K562 (cell line): ENCODE results near the gene PLEKHA6. TPM values are rescaled to one million over a fixed set of nuclear protein-coding genes. Genes with fewer than 3 reads are reported as not detected.

Experiments used
- ATAC-seq: fragments of 200-7000 bp; cut with Tn5 transposase; 3 replicates; pipeline ENCODE4 v1.9.1; 2020; ENCODE audit warnings: moderate library complexity
- BruUV-seq: library from RNA; stranded (reverse); fragments of 400-500 nt; replicated peaks from 2 replicates; lab custom pipeline; 2021; lab: Mats Ljungman, UMichigan
- CTCF ChIA-PET: fragments of 300-600 bp; formaldehyde crosslinking; extraction: SDS; loops from one replicate; lab custom pipeline; 2021; ENCODE audit warnings: low intra/inter-chr PET ratio; lab: Yijun Ruan, JAX
- POLR2A ChIA-PET: fragments of 300-600, 350-650 bp; sonication (Branson Sonifier 250); formaldehyde crosslinking; extraction: SDS; loops from one replicate; lab custom pipeline; 2021; ENCODE audit warnings: antibody characterized with exemption, inconsistent platforms; lab: Yijun Ruan, JAX
- DNase-seq, 4 experiments: peaks; one replicate each; pipeline versions ENCODE4 v3.0.0 to v3.0.0-alpha.2; 2011 to 2018; ENCODE audit warnings: low spot score in 3 of 4, mixed read lengths in 3 of 4; ENCODE audit errors: extremely low read depth in 1 of 4
- FAIRE-seq: peaks from 2 replicates; lab custom pipeline; 2011; peaks lifted over from hg19 to GRCh38; lab: Jason Lieb, UNC
- H2AFZ ChIP-seq: 2 replicates; pipeline ENCODE4 v1.6.0; 2011; ENCODE audit warnings: low read depth, low read length, control low read depth, inconsistent platforms
- H3K27ac ChIP-seq: fragments of 200-600 bp; 3 replicates; pipeline ENCODE4 v1.8.0; 2011; ENCODE audit warnings: low read depth, mild to moderate bottlenecking, control low read depth, inconsistent platforms, low read length, moderate library complexity, mixed read lengths; ENCODE audit errors: extremely low read depth
- H3K27me3 ChIP-seq, 2 experiments: fragments of 300-600 bp in 1 of 2; 2 replicates in 1 of 2; 3 replicates in 1 of 2; pipeline versions ENCODE4 v1.6.0 to v1.8.0; 2011; ENCODE audit warnings: inconsistent platforms in 2 of 2, low read length in 2 of 2, mild to moderate bottlenecking in 1 of 2, mixed read lengths in 1 of 2, moderate library complexity in 1 of 2; ENCODE audit not compliant: control insufficient read depth in 2 of 2, insufficient read depth in 2 of 2
- H3K36me3 ChIP-seq: fragments of 300-600 bp; 3 replicates; pipeline ENCODE4 v1.8.0; 2011; ENCODE audit warnings: mild to moderate bottlenecking, low read length, inconsistent platforms; ENCODE audit not compliant: control insufficient read depth, insufficient read depth
- H3K4me1 ChIP-seq, 2 experiments: fragments of 200-600 bp in 1 of 2; replicated peaks in 1 of 2; 2 replicates in 1 of 2; 3 replicates in 1 of 2; pipeline versions ENCODE4 v1.5.1 to v1.8.0; 2011; ENCODE audit warnings: inconsistent platforms in 2 of 2, low read length in 2 of 2, mild to moderate bottlenecking in 1 of 2, mixed read lengths in 1 of 2, moderate library complexity in 1 of 2; ENCODE audit not compliant: control insufficient read depth in 2 of 2, insufficient read depth in 2 of 2
- H3K4me2 ChIP-seq: 2 replicates; pipeline ENCODE4 v1.6.1; 2011; ENCODE audit warnings: low read length, control low read depth, inconsistent platforms, mixed read lengths; ENCODE audit not compliant: insufficient read depth
- H3K4me3 ChIP-seq: fragments of 200-600 bp; sonication (generic), shearing (Covaris generic); 2 replicates; pipeline ENCODE4 v1.5.1; 2016; ENCODE audit warnings: control low read depth, inconsistent platforms
- H3K79me2 ChIP-seq: fragments of 200-600 bp; 3 replicates; pipeline ENCODE4 v1.8.0; 2011; ENCODE audit warnings: low read length, inconsistent platforms; ENCODE audit not compliant: control insufficient read depth, insufficient read depth
- H3K9ac ChIP-seq, 2 experiments: 2 replicates each; pipeline versions ENCODE4 v1.6.0 to v1.6.1; 2011; ENCODE audit warnings: low read depth in 2 of 2, low read length in 2 of 2, control low read depth in 1 of 2, inconsistent platforms in 1 of 2, mild to moderate bottlenecking in 1 of 2, mixed read lengths in 1 of 2; ENCODE audit not compliant: insufficient read depth in 1 of 2
- H3K9me1 ChIP-seq: one replicate; pipeline ENCODE4 v1.6.0; 2011; ENCODE audit warnings: inconsistent platforms, mild to moderate bottlenecking, low read length, moderate library complexity; ENCODE audit not compliant: control insufficient read depth, insufficient read depth
- H3K9me3 ChIP-seq: replicated peaks from 2 replicates; pipeline ENCODE4 v1.5.1; 2011; ENCODE audit warnings: low read depth, low read length, inconsistent platforms; ENCODE audit not compliant: control insufficient read depth, insufficient read depth
- H4K20me1 ChIP-seq: replicated peaks from 2 replicates; pipeline ENCODE4 v1.6.1; 2011; ENCODE audit warnings: low read length, inconsistent platforms, mixed read lengths; ENCODE audit not compliant: control insufficient read depth, insufficient read depth
- HNRNPK ChIP-seq: fragments of 200-400 bp; formaldehyde crosslinking; IDR thresholded peaks from one replicate; pipeline ENCODE4 v1.6.1; 2018; ENCODE audit warnings: mild to moderate bottlenecking, low read depth, low read length; ENCODE audit not compliant: poor library complexity, severe bottlenecking
- ZNF184 ChIP-seq: sonication (generic); formaldehyde crosslinking; IDR thresholded peaks from 2 replicates; pipeline ENCODE4 v1.5.0; 2020; ENCODE audit warnings: missing genetic modification reagents
- ZNF23 ChIP-seq: fragments of 250-450 bp; sonication (Bioruptor Pico); IDR thresholded peaks from 2 replicates; pipeline ENCODE4 v1.4.0; 2020; ENCODE audit warnings: mild to moderate bottlenecking
- ZNF316 ChIP-seq: fragments of 450-650 bp; IDR thresholded peaks from 2 replicates; pipeline ENCODE4 v1.6.1; 2016
- ZNF589 ChIP-seq: fragments of 200-800 bp; sonication (Bioruptor generic); IDR thresholded peaks from 2 replicates; pipeline ENCODE4 v1.6.1; 2016; ENCODE audit warnings: low read depth, missing genetic modification characterization, missing compliant biosample characterization
- ZNF696 ChIP-seq: fragments of 250-450 bp; sonication (Bioruptor Pico); conservative IDR thresholded peaks from 2 replicates; pipeline ENCODE4 v1.4.0; 2020; ENCODE audit warnings: mild to moderate bottlenecking, moderate library complexity
- ZNF77 ChIP-seq: fragments of 250-450 bp; sonication (Bioruptor Pico); IDR thresholded peaks from 2 replicates; pipeline ENCODE4 v1.5.0; 2020
- WGBS: fragments of 100-300 bp; shearing (Covaris generic); methylation state at CpG from one replicate; pipeline ENCODE4 v1.1.6; 2016; ENCODE audit warnings: low coverage, mixed read lengths; ENCODE audit not compliant: insufficient coverage; ENCODE audit errors: missing lambda C conversion rate; 5-methylcytosine and 5-hydroxymethylcytosine counted together
- in situ Hi-C: fragments of 300-500 bp; cut with MboI; formaldehyde crosslinking; loops from 4 replicates; pipeline ENCODE4 v1.15.0; 2018; ENCODE audit warnings: inconsistent platforms, mixed read lengths
- intact Hi-C: fragments of 100-400 bp; cut with micrococcal nuclease; formaldehyde crosslinking; loops from 2 replicates; pipeline ENCODE4 v1.14.2; 2022
- polyA plus RNA-seq, 8 experiments: library from polyadenylated mRNA; depleted of rRNA in 4 of 8; stranded (reverse) in 5 of 8; unstranded in 3 of 8; fragments of >200 nt; fragmentation: Nextera tagmentation in 2 of 8; fragmentation: Illumina TruSeq in 1 of 8; extraction: Ambion mirVana in 2 of 8; extraction: Trizol in 1 of 8; gene quantifications; 2 replicates each; pipeline versions ENCODE4 v1.2.1 to v1.2.3, GENCODE V29; 2011 to 2014; ENCODE audit warnings: inconsistent platforms in 1 of 8, missing spikeins in 1 of 8
- total RNA-seq, 7 experiments: library from RNA; depleted of rRNA in 6 of 7; stranded (reverse); fragments of >200 nt in 6 of 7; fragmentation: Illumina TruSeq in 2 of 7; extraction: Trizol in 2 of 7; gene quantifications; 2 replicates each; pipeline versions ENCODE4 v1.2.1 to v1.2.3, GENCODE V29; 2011 to 2021; ENCODE audit warnings: low replicate concordance in 1 of 7

Gene PLEKHA6
- total and polyA plus RNA-seq, 9 of the 15 experiments (the other 6 are each of a cell fraction or from before 2014, with no cell fraction given) = under 0.01 to 0.33 (median 0.01) TPM; not detected in 4

GRCh38 chr1:204340081-204340889, 19.4 kb downstream of the PLEKHA6 start:
- 0 out of 2 replicates have a peak, but pooled peaks cover 3% of the 10 kb centered on the region for H4K20me1 ChIP-seq
- H3K9me3 ChIP-seq = no peaks in the 10 kb centered on the region
- ATAC-seq = no peak
- H3K79me2 ChIP-seq = no peaks in the 10 kb centered on the region
- no peaks in the 10 kb centered on the region for H3K36me3 ChIP-seq
- H3K9me1 ChIP-seq = no peaks in the 10 kb centered on the region
- H3K4me2 ChIP-seq = no peak overlapping the region
- in situ Hi-C loops = no loop called here
- CTCF ChIA-PET = no interaction called here
- TF ChIP-seq ZNF589 (CRISPR knock-in tag) (no peak), ZNF23 (CRISPR knock-in tag) (no peak), ZNF77 (CRISPR knock-in tag) (no peak), ZNF316 (no peak), ZNF184 (CRISPR knock-in tag) (no peak), ZNF696 (CRISPR knock-in tag) (no peak), HNRNPK (no peak)
- TF ChIP-seq, all 486 proteins: peak for 0
- Histone ChIP-seq H3K27ac (no peak overlapping the region), H3K9ac (no peak overlapping the region), H2AFZ (no peak overlapping the region), H3K4me3 (no peak overlapping the region), H3K27me3 (peaks cover 60 to 71% of the 10 kb centered on the region in 2 experiments), H3K4me1 (no peaks in the 10 kb centered on the region; a peak in 1 of 5 replicates)
- DNase-seq = no peak
- no peak for FAIRE-seq
- POLR2A ChIA-PET = interaction anchor here (0.7 to 1.5 kb wide), 3 partner anchors 10 to 943 kb away, joined by 3 read pairs; no protein-coding TSS in a partner anchor
- no TSS peak for BruUV-seq
- WGBS = under 1% methylated on average over 12 of the region's 12 CpGs
- intact Hi-C loops = no loop called here
